ENCODE data around the gene GNMT. TPM values are rescaled to one million over a fixed set of nuclear protein-coding genes. Genes with fewer than 3 reads are reported as not detected.

GNMT gene
- total and polyA plus RNA-seq, 5 donors = 0.43 to 5.8 (median 0.88) TPM

Other genes starting within 250 kb of the GNMT start
- 1 to 10 TPM; 1.2 to 2.5 (median 1.8) TPM for gene PRPH2, start 238.2 kb upstream of the GNMT start, total RNA-seq
- gene PRPH2, start 238.2 kb upstream of the GNMT start, polyA plus RNA-seq = 0.45 TPM
- 10 to 100 TPM; 13.9 to 15.3 (median 14.8) TPM for gene TBCC, start 214.7 kb upstream of the GNMT start, total RNA-seq
- 18.2 TPM for gene TBCC, start 214.7 kb upstream of the GNMT start, polyA plus RNA-seq
- 10 to 100 TPM; 11.4 to 13.6 (median 13.1) TPM for gene BICRAL, start 178.7 kb upstream of the GNMT start, total RNA-seq
- gene BICRAL, start 178.7 kb upstream of the GNMT start, polyA plus RNA-seq = 3.9 TPM
- gene RPL7L1, start 81.1 kb upstream of the GNMT start, total RNA-seq = 10 to 100 TPM; 50.5 to 59.1 (median 51.7) TPM
- 38.7 TPM for gene RPL7L1, start 81.1 kb upstream of the GNMT start, polyA plus RNA-seq
- not detected for gene PTCRA, start 44.7 kb upstream of the GNMT start, total RNA-seq
- not detected for gene PTCRA, start 44.7 kb upstream of the GNMT start, polyA plus RNA-seq
- gene CNPY3, start 31.3 kb upstream of the GNMT start, total RNA-seq = 10 to 100 TPM; 19.2 to 32.4 (median 28.9) TPM
- gene CNPY3, start 31.3 kb upstream of the GNMT start, polyA plus RNA-seq = 19.3 TPM
- 10 to 100 TPM; 17.9 to 30.8 (median 21.2) TPM for gene PEX6, start 18.4 kb downstream of the GNMT start, total RNA-seq
- gene PEX6, start 18.4 kb downstream of the GNMT start, polyA plus RNA-seq = 16.1 TPM
- 10 to 100 TPM; 32.1 to 39.3 (median 37.6) TPM for gene PPP2R5D, start 23.8 kb downstream of the GNMT start, total RNA-seq
- 26.4 TPM for gene PPP2R5D, start 23.8 kb downstream of the GNMT start, polyA plus RNA-seq
- 10 to 100 TPM; 29.9 to 44.4 (median 34.6) TPM for gene MEA1, start 53.2 kb downstream of the GNMT start, total RNA-seq
- gene MEA1, start 53.2 kb downstream of the GNMT start, polyA plus RNA-seq = 59.3 TPM
- gene KLHDC3, start 53.5 kb downstream of the GNMT start, total RNA-seq = 100 to 1,000 TPM in 3 of 4 donors, 10 to 100 TPM in 1; 97.3 to 176 (median 138) TPM
- gene KLHDC3, start 53.5 kb downstream of the GNMT start, polyA plus RNA-seq = 170 TPM
- 10 to 100 TPM; 28.2 to 34.3 (median 29.6) TPM for gene RRP36, start 60.9 kb downstream of the GNMT start, total RNA-seq
- gene RRP36, start 60.9 kb downstream of the GNMT start, polyA plus RNA-seq = 27.2 TPM
- gene CUL7, start 93.1 kb downstream of the GNMT start, total RNA-seq = 1 to 10 TPM; 6.7 to 9.6 (median 9.2) TPM
- 4.5 TPM for gene CUL7, start 93.1 kb downstream of the GNMT start, polyA plus RNA-seq
- 10 to 100 TPM; 83.2 to 94.2 (median 87.8) TPM for gene MRPL2, start 98.7 kb downstream of the GNMT start, total RNA-seq
- 92.7 TPM for gene MRPL2, start 98.7 kb downstream of the GNMT start, polyA plus RNA-seq
- gene KLC4, start 98.9 kb downstream of the GNMT start, total RNA-seq = 10 to 100 TPM; 36.9 to 51.2 (median 40.1) TPM
- 32.4 TPM for gene KLC4, start 98.9 kb downstream of the GNMT start, polyA plus RNA-seq
- gene PTK7, start 115.6 kb downstream of the GNMT start, total RNA-seq = 1 to 10 TPM; 5.8 to 9.4 (median 8.2) TPM
- 4.1 TPM for gene PTK7, start 115.6 kb downstream of the GNMT start, polyA plus RNA-seq
- 100 to 1,000 TPM in 1 of 4 donors, 10 to 100 TPM in 3; 64.7 to 114 (median 72.7) TPM for gene SRF, start 210.5 kb downstream of the GNMT start, total RNA-seq
- gene SRF, start 210.5 kb downstream of the GNMT start, polyA plus RNA-seq = 55.3 TPM
- gene CUL9, start 221.4 kb downstream of the GNMT start, total RNA-seq = 10 to 100 TPM; 14.6 to 18.7 (median 16.3) TPM
- 15.7 TPM for gene CUL9, start 221.4 kb downstream of the GNMT start, polyA plus RNA-seq